HepG2 (cell line): ENCODE measurements around the gene ERO1A. TPM values are rescaled to one million over a fixed set of nuclear protein-coding genes. Genes with fewer than 3 reads are reported as not detected.

Source experiments
- BHLHE40 ChIP-seq: IDR thresholded peaks from 2 replicates; pipeline ENCODE4 v1.6.1; 2011; ENCODE audit warnings: low read length, improper control_type of control experiment
- ELF4 ChIP-seq: sonication (generic); formaldehyde crosslinking; IDR thresholded peaks from 2 replicates; pipeline ENCODE4 v1.5.0; 2020; ENCODE audit warnings: missing genetic modification reagents, mild to moderate bottlenecking, moderate library complexity, borderline replicate concordance
- HMGXB3 ChIP-seq: sonication (generic); formaldehyde crosslinking; IDR thresholded peaks from 2 replicates; pipeline ENCODE4 v1.4.0; 2020; ENCODE audit warnings: missing genetic modification reagents, borderline replicate concordance
- RORA ChIP-seq: sonication (generic); formaldehyde crosslinking; IDR thresholded peaks from 2 replicates; pipeline ENCODE4 v1.5.0; 2020; ENCODE audit warnings: mild to moderate bottlenecking, missing genetic modification reagents, moderate library complexity
- SIX1 ChIP-seq: sonication (generic); formaldehyde crosslinking; IDR thresholded peaks from 2 replicates; pipeline ENCODE4 v1.4.0; 2020; ENCODE audit warnings: missing genetic modification reagents, borderline replicate concordance
- TRIM22 ChIP-seq: fragments of 450-650 bp; IDR thresholded peaks from 2 replicates; pipeline ENCODE4 v1.6.1; 2017
- ZBTB38 ChIP-seq: sonication (generic); formaldehyde crosslinking; IDR thresholded peaks from 2 replicates; pipeline ENCODE4 v1.5.1; 2020; ENCODE audit warnings: mild to moderate bottlenecking, missing genetic modification reagents
- ZFP36L1 ChIP-seq: sonication (generic); formaldehyde crosslinking; IDR thresholded peaks from 2 replicates; pipeline ENCODE4 v1.8.0; 2022; ENCODE audit warnings: mild to moderate bottlenecking, missing genetic modification reagents, moderate library complexity
- polyA plus RNA-seq, 8 experiments: library from polyadenylated mRNA; depleted of rRNA in 3 of 8; stranded (reverse) in 7 of 8; unstranded in 1 of 8; fragments of >200 nt; fragmentation: Illumina TruSeq in 4 of 8; extraction: Trizol in 4 of 8; gene quantifications; 2 replicates each; pipeline versions ENCODE4 v1.2.1 to v1.2.3, GENCODE V29; 2011 to 2016; ENCODE audit warnings: low read depth in 4 of 8, missing spikeins in 1 of 8, mixed read lengths in 1 of 8; ENCODE audit not compliant: insufficient read depth in 1 of 8
- total RNA-seq, 5 experiments: library from RNA; depleted of rRNA; stranded (reverse); fragments of >200 nt; fragmentation: Illumina TruSeq; extraction: Trizol; gene quantifications; 2 replicates each; pipeline ENCODE4 v1.2.3, GENCODE V29; 2016; ENCODE audit warnings: low read depth in 1 of 5
- TF ChIP-seq, protein P1 (sequence below): sonication (generic); formaldehyde crosslinking; IDR thresholded peaks from 2 replicates; pipeline ENCODE4 v1.5.1; 2020; ENCODE audit warnings: mild to moderate bottlenecking, missing genetic modification reagents, borderline replicate concordance
- TF ChIP-seq, protein P2 (sequence below): IDR thresholded peaks from 2 replicates; pipeline ENCODE4 v1.6.1; 2012; ENCODE audit warnings: low read depth, low read length, improper control_type of control experiment
- TF ChIP-seq, protein P3 (sequence below): fragments of 450-650 bp; IDR thresholded peaks from 2 replicates; pipeline ENCODE4 v1.6.1; 2017; ENCODE audit warnings: mild to moderate bottlenecking

ERO1A gene
- total and polyA plus RNA-seq, 2 of the 13 experiments (the other 11 are each of a cell fraction or from before 2014, with no cell fraction given), result 60.3 to 137 TPM

- TF ChIP-seq, protein P1, sequence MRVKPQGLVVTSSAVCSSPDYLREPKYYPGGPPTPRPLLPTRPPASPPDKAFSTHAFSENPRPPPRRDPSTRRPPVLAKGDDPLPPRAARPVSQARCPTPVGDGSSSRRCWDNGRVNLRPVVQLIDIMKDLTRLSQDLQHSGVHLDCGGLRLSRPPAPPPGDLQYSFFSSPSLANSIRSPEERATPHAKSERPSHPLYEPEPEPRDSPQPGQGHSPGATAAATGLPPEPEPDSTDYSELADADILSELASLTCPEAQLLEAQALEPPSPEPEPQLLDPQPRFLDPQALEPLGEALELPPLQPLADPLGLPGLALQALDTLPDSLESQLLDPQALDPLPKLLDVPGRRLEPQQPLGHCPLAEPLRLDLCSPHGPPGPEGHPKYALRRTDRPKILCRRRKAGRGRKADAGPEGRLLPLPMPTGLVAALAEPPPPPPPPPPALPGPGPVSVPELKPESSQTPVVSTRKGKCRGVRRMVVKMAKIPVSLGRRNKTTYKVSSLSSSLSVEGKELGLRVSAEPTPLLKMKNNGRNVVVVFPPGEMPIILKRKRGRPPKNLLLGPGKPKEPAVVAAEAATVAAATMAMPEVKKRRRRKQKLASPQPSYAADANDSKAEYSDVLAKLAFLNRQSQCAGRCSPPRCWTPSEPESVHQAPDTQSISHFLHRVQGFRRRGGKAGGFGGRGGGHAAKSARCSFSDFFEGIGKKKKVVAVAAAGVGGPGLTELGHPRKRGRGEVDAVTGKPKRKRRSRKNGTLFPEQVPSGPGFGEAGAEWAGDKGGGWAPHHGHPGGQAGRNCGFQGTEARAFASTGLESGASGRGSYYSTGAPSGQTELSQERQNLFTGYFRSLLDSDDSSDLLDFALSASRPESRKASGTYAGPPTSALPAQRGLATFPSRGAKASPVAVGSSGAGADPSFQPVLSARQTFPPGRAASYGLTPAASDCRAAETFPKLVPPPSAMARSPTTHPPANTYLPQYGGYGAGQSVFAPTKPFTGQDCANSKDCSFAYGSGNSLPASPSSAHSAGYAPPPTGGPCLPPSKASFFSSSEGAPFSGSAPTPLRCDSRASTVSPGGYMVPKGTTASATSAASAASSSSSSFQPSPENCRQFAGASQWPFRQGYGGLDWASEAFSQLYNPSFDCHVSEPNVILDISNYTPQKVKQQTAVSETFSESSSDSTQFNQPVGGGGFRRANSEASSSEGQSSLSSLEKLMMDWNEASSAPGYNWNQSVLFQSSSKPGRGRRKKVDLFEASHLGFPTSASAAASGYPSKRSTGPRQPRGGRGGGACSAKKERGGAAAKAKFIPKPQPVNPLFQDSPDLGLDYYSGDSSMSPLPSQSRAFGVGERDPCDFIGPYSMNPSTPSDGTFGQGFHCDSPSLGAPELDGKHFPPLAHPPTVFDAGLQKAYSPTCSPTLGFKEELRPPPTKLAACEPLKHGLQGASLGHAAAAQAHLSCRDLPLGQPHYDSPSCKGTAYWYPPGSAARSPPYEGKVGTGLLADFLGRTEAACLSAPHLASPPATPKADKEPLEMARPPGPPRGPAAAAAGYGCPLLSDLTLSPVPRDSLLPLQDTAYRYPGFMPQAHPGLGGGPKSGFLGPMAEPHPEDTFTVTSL (CRISPR knock-in tag), result no peak
- TF ChIP-seq TRIM22 (no peak), BHLHE40 (no peak; the same call in 1 of the 2 replicates), SIX1 (CRISPR knock-in tag) (no peak), ELF4 (CRISPR knock-in tag) (no peak), ZFP36L1 (CRISPR knock-in tag) (no peak), ZBTB38 (CRISPR knock-in tag) (peak; percentile 73), RORA (CRISPR knock-in tag) (no peak), HMGXB3 (CRISPR knock-in tag) (no peak)
- TF ChIP-seq, protein P2, sequence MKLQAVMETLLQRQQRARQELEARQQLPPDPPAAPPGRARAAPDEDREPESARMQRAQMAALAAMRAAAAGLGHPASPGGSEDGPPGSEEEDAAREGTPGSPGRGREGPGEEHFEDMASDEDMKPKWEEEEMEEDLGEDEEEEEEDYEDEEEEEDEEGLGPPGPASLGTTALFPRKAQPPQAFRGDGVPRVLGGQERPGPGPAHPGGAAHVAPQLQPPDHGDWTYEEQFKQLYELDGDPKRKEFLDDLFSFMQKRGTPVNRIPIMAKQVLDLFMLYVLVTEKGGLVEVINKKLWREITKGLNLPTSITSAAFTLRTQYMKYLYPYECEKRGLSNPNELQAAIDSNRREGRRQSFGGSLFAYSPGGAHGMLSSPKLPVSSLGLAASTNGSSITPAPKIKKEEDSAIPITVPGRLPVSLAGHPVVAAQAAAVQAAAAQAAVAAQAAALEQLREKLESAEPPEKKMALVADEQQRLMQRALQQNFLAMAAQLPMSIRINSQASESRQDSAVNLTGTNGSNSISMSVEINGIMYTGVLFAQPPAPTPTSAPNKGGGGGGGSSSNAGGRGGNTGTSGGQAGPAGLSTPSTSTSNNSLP, result no peak
- TF ChIP-seq, protein P3, sequence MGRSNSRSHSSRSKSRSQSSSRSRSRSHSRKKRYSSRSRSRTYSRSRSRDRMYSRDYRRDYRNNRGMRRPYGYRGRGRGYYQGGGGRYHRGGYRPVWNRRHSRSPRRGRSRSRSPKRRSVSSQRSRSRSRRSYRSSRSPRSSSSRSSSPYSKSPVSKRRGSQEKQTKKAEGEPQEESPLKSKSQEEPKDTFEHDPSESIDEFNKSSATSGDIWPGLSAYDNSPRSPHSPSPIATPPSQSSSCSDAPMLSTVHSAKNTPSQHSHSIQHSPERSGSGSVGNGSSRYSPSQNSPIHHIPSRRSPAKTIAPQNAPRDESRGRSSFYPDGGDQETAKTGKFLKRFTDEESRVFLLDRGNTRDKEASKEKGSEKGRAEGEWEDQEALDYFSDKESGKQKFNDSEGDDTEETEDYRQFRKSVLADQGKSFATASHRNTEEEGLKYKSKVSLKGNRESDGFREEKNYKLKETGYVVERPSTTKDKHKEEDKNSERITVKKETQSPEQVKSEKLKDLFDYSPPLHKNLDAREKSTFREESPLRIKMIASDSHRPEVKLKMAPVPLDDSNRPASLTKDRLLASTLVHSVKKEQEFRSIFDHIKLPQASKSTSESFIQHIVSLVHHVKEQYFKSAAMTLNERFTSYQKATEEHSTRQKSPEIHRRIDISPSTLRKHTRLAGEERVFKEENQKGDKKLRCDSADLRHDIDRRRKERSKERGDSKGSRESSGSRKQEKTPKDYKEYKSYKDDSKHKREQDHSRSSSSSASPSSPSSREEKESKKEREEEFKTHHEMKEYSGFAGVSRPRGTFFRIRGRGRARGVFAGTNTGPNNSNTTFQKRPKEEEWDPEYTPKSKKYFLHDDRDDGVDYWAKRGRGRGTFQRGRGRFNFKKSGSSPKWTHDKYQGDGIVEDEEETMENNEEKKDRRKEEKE, result no peak
These were observed 34.8 kb upstream of the ERO1A start, which contains the start of gene STYX (continued) for GRCh38 chr14:52729925-52730708.
